DOHH2 (cell line): ENCODE measurements around the gene PPT2.

Experiments used
- H3F3A ChIP-seq: fragments of 200-600 bp; sonication (generic), shearing (Covaris generic); 2 replicates; pipeline ENCODE4 v1.6.0; 2016; ENCODE audit warnings: antibody characterized with exemption, mild to moderate bottlenecking; ENCODE audit not compliant: control insufficient read depth, insufficient read depth
- H3K27ac ChIP-seq: fragments of 200-600 bp; sonication (generic); 2 replicates; pipeline ENCODE4 v1.5.1; 2014; ENCODE audit warnings: low read depth, mild to moderate bottlenecking, low read length, moderate library complexity
- H3K27me3 ChIP-seq: fragments of 200-600 bp; sonication (generic); 2 replicates; pipeline ENCODE4 v1.6.1; 2014; ENCODE audit warnings: mild to moderate bottlenecking, low read length, mixed read lengths; ENCODE audit not compliant: control insufficient read depth
- H3K36me3 ChIP-seq: fragments of 200-600 bp; sonication (generic); 2 replicates; pipeline ENCODE4 v1.6.1; 2014; ENCODE audit warnings: mild to moderate bottlenecking, low read length, moderate library complexity, mixed read lengths; ENCODE audit not compliant: control insufficient read depth
- H3K4me1 ChIP-seq: fragments of 200-600 bp; sonication (generic); 2 replicates; pipeline ENCODE4 v1.6.1; 2014; ENCODE audit warnings: mild to moderate bottlenecking, low read length, mixed read lengths; ENCODE audit not compliant: control insufficient read depth
- H3K4me2 ChIP-seq: fragments of 200-600 bp; sonication (generic); 2 replicates; pipeline ENCODE4 v1.6.0; 2014; ENCODE audit warnings: mild to moderate bottlenecking, low read length, moderate library complexity
- H3K4me3 ChIP-seq: fragments of 200-600 bp; sonication (generic); 2 replicates; pipeline ENCODE4 v1.5.1; 2014; ENCODE audit warnings: mild to moderate bottlenecking, low read length, mixed read lengths
- H3K79me2 ChIP-seq: fragments of 200-600 bp; sonication (generic); 2 replicates; pipeline ENCODE4 v1.6.1; 2014; ENCODE audit warnings: mild to moderate bottlenecking, low read length, mixed read lengths; ENCODE audit not compliant: control insufficient read depth
- H3K9me2 ChIP-seq: fragments of 200-600 bp; sonication (generic); replicated peaks from 2 replicates; pipeline ENCODE4 v1.6.1; 2014; ENCODE audit warnings: mild to moderate bottlenecking, low read length, mixed read lengths; ENCODE audit not compliant: control insufficient read depth
- H3K9me3 ChIP-seq: fragments of 200-600 bp; sonication (generic); 2 replicates; pipeline ENCODE4 v1.6.1; 2014; ENCODE audit warnings: antibody characterized with exemption, low read length, mixed read lengths; ENCODE audit not compliant: control insufficient read depth, insufficient read depth
- H4K20me1 ChIP-seq: fragments of 200-600 bp; sonication (generic); 2 replicates; pipeline ENCODE4 v1.6.0; 2014; ENCODE audit warnings: low read depth, mild to moderate bottlenecking, antibody characterized with exemption, low read length, moderate library complexity; ENCODE audit not compliant: control insufficient read depth, insufficient read depth
- CTCF ChIP-seq: fragments of 200-600 bp; sonication (generic); IDR thresholded peaks from one replicate; pipeline ENCODE4 v1.5.1; 2014; ENCODE audit warnings: antibody characterized with exemption, mild to moderate bottlenecking, low read depth, low read length; ENCODE audit not compliant: poor library complexity, severe bottlenecking
- EZH2phosphoT487 ChIP-seq: fragments of 200-600 bp; sonication (generic); IDR thresholded peaks from 2 replicates; pipeline ENCODE4 v1.6.1; 2017; ENCODE audit warnings: borderline replicate concordance, mild to moderate bottlenecking, antibody characterized with exemption, low read length, moderate library complexity, mixed read lengths

The PPT2 gene

GRCh38 chr6:32148289-32149091, 5.5 kb upstream of the PPT2 start:
- Histone ChIP-seq H3F3A (peaks cover 10% of the 10 kb centered on the region), H3K27me3 (peaks cover 12% of the 10 kb centered on the region), H4K20me1 (no peaks in the 10 kb centered on the region), H3K4me2 (no peak overlapping the region), H3K79me2 (no peaks in the 10 kb centered on the region), H3K4me3 (no peak overlapping the region), H3K9me3 (no peaks in the 10 kb centered on the region), H3K9me2 (no peaks in the 10 kb centered on the region), H3K36me3 (no peaks in the 10 kb centered on the region), H3K27ac (no peak overlapping the region), H3K4me1 (peaks cover 19% of the 10 kb centered on the region)
- no peak for TF ChIP-seq EZH2phosphoT487

GRCh38 chr6:32149092-32149755, 4.7 kb upstream of the PPT2 start:
- Histone ChIP-seq H3K4me3 (no peak overlapping the region), H3K4me2 (no peak overlapping the region)

GRCh38 chr6:32149932-32150870, 3.7 kb upstream of the PPT2 start:
- H3K4me3 ChIP-seq: no peak overlapping the region
- TF ChIP-seq CTCF (no peak), EZH2phosphoT487 (no peak)
- H3K9me2 ChIP-seq: no peaks in the 10 kb centered on the region
- no peak overlapping the region for H3K27ac ChIP-seq
- H3K79me2 ChIP-seq: peaks cover 7% of the 10 kb centered on the region
- H3K9me3 ChIP-seq: no peaks in the 10 kb centered on the region
- no peaks in the 10 kb centered on the region for H4K20me1 ChIP-seq
- H3K4me1 ChIP-seq: peaks cover 26% of the 10 kb centered on the region
- no peaks in the 10 kb centered on the region for H3K36me3 ChIP-seq
- H3K4me2 ChIP-seq: no peak overlapping the region
- H3F3A ChIP-seq: peaks cover 10% of the 10 kb centered on the region
- peaks cover 12% of the 10 kb centered on the region for H3K27me3 ChIP-seq

More at GRCh38 chr6:32149092-32149755, 4.7 kb upstream of the PPT2 start:
- peaks cover 10% of the 10 kb centered on the region for H3F3A ChIP-seq
- no peaks in the 10 kb centered on the region for H3K9me2 ChIP-seq
- H3K4me1 ChIP-seq: peaks cover 22% of the 10 kb centered on the region
- H3K79me2 ChIP-seq: no peaks in the 10 kb centered on the region
- H3K36me3 ChIP-seq: no peaks in the 10 kb centered on the region
- no peak overlapping the region for H3K27ac ChIP-seq
- TF ChIP-seq EZH2phosphoT487: no peak
- TF ChIP-seq CTCF: no peak
- no peaks in the 10 kb centered on the region for H3K9me3 ChIP-seq
- no peaks in the 10 kb centered on the region for H4K20me1 ChIP-seq
- peaks cover 12% of the 10 kb centered on the region for H3K27me3 ChIP-seq
